ENCODE measurements around the gene MTX1.

GRCh38 chr1:155219592-155220031 lies 11.1 kb downstream of the MTX1 start:
- TF ChIP-seq POLR2A (IDR thresholded peaks at IDR 0.05; ENCODE audit: low read length): no peak
- TF ChIP-seq JUN (IDR thresholded peaks at IDR 0.05): no peak
- TF ChIP-seq CTCF (IDR thresholded peaks at IDR 0.05): no peak
- TF ChIP-seq FOSB (CRISPR knock-in tag; IDR thresholded peaks at IDR 0.05): no peak
- no peak for TF ChIP-seq CEBPB (IDR thresholded peaks at IDR 0.05)
- no peak for TF ChIP-seq SMC3 (IDR thresholded peaks at IDR 0.05)
- TF ChIP-seq CBX2 (IDR thresholded peaks at IDR 0.05; ENCODE audit: borderline replicate concordance, low read depth): no peak
- TF ChIP-seq ZFP36 (IDR thresholded peaks at IDR 0.05; ENCODE audit: borderline replicate concordance, partially characterized antibody): no peak
